Epithelial cell of esophagus (primary cell): ENCODE results near the gene RXRB.
A peak's percentile ranks its signal among the peaks of the same experiment; 100 is the strongest.

Source experiments
- DNase-seq: peaks from one replicate; pipeline ENCODE4 v3.0.0; 2010; ENCODE audit warnings: low read depth
- H3K4me3 ChIP-seq: 2 replicates; pipeline ENCODE4 v1.5.1; 2011; ENCODE audit warnings: mild to moderate bottlenecking, low read length, control low read depth
- CTCF ChIP-seq: IDR thresholded peaks from 2 replicates; pipeline ENCODE4 v1.5.1; 2011; ENCODE audit warnings: low read depth, mild to moderate bottlenecking, low read length, control low read depth, inconsistent platforms; ENCODE audit not compliant: insufficient read depth; ENCODE audit errors: missing control alignments

RXRB gene

GRCh38 chr6:33173535-33174180, 26.8 kb downstream of the RXRB start:
- H3K4me3 ChIP-seq: no peak overlapping the region
- TF ChIP-seq CTCF: no peak
- DNase-seq: no peak

GRCh38 chr6:33172688-33173534, 27.6 kb downstream of the RXRB start:
- TF ChIP-seq CTCF: peak; percentile 93
- DNase-seq: peak; percentile 56
- no peak overlapping the region for H3K4me3 ChIP-seq

GRCh38 chr6:33171880-33172687, 28.4 kb downstream of the RXRB start:
- H3K4me3 ChIP-seq: no peak overlapping the region
- no peak for DNase-seq
- no peak for TF ChIP-seq CTCF

- DNase-seq: no peak
- no peak for TF ChIP-seq CTCF
- H3K4me3 ChIP-seq: no peak overlapping the region
Observed at GRCh38 chr6:33171016-33171879, 29.2 kb downstream of the RXRB start.

- no peak for DNase-seq
Observed at GRCh38 chr6:33170176-33171015, 30.1 kb downstream of the RXRB start.

More at GRCh38 chr6:33170176-33171015, 30.1 kb downstream of the RXRB start:
- H3K4me3 ChIP-seq: no peak overlapping the region
- TF ChIP-seq CTCF: no peak
